ENCODE results near the gene RBM4.

DNA sequence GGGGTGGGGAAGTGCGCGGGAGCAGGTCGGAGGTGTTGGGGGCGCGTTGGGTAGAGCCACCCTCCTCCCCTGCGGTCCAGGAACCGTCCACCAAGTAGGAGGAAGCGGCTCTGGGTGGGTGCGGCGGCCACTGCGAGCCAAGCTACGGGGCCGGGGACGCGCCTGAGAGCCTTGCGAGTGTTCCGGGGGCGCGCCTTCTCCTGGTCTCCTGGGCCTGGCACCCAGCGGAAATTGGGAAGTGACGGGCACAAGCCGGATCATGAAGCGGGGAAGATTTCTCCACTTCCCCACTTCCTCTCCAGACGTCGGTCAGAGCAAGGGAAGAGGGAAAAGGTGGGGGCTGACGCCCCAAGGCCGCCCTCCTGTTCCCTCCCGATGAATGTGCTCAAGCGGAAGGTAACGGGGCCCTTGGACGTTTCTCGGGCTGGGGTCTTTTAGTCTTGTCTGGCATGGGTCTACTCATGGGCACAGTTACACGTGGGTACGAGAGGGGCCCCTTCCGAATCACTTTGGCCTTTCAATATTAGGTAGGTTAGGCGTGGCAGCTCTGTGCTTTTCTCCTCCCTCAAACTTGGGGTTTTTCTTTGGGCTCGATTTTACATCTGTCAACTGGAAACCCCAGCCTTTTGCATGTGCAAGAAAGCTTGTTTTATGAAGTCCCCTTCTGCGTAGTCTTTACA, 21.2 kb upstream of the RBM4 start:
- TF ChIP-seq, protein P1, sequence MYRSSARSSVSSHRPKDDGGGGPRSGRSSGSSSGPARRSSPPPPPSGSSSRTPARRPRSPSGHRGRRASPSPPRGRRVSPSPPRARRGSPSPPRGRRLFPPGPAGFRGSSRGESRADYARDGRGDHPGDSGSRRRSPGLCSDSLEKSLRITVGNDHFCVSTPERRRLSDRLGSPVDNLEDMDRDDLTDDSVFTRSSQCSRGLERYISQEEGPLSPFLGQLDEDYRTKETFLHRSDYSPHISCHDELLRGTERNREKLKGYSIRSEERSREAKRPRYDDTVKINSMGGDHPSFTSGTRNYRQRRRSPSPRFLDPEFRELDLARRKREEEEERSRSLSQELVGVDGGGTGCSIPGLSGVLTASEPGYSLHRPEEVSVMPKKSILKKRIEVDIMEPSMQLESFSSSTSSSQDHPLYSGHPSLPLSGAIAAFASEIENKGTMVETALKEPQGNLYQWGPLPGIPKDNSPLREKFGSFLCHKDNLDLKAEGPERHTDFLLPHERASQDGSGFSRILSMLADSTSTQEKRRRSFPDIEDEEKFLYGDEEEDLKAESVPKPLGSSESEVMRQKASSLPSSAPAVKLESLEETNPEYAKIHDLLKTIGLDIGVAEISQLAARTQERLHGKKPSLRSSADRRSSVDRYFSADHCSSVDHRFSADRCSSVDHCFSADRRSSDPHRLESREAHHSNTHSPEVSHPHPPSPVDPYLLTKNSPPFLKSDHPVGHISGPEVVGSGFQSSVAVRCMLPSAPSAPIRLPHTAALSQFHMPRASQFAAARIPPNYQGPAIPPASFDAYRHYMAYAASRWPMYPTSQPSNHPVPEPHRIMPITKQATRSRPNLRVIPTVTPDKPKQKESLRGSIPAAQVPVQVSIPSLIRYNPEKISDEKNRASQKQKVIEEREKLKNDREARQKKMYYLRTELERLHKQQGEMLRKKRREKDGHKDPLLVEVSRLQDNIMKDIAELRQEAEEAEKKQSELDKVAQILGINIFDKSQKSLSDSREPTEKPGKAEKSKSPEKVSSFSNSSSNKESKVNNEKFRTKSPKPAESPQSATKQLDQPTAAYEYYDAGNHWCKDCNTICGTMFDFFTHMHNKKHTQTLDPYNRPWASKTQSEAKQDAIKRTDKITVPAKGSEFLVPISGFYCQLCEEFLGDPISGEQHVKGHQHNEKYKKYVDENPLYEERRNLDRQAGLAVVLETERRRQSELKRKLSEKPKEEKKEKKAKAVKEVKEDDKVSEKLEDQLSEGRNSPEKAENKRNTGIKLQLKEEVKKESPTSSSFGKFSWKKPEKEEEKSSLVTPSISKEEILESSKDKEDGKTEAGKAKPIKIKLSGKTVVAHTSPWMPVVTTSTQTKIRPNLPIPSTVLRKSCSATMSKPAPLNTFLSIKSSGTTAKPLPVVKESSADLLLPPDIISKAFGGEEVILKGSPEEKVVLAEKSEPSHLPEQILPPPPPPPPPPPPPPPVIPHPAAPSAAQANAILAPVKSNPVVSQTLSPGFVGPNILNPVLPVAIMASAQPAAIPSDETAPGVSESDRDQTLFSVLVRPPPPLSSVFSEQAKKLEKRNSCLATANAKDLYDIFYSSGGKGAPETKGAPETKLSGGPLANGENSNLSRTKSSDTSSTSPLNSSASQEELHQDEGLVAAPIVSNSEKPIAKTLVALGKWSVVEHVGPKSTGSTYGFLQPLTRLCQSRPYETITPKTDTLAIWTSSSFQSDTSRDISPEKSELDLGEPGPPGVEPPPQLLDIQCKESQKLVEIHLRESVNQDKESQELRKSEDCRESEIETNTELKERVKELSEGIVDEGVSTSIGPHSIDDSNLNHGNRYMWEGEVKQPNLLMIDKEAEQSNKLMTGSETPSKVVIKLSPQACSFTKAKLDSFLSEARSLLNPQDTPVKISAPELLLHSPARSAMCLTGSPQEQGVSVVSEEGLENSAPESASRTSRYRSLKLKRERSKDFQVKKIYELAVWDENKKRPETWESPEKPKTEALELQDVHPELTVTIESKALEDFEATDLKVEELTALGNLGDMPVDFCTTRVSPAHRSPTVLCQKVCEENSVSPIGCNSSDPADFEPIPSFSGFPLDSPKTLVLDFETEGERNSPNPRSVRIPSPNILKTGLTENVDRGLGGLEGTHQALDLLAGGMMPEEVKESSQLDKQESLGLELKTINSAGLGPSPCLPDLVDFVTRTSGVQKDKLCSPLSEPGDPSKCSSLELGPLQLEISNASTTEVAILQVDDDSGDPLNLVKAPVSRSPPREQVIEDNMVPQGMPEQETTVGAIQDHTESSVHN (CRISPR knock-in tag; IDR thresholded peaks at IDR 0.05), result no peak
- TF ChIP-seq TAF1 (CRISPR knock-in tag; IDR thresholded peaks at IDR 0.05), result no peak
- TF ChIP-seq PRMT3 (CRISPR knock-in tag; IDR thresholded peaks at IDR 0.05; ENCODE audit: borderline replicate concordance, low read depth), result no peak
- TF ChIP-seq, protein P2, sequence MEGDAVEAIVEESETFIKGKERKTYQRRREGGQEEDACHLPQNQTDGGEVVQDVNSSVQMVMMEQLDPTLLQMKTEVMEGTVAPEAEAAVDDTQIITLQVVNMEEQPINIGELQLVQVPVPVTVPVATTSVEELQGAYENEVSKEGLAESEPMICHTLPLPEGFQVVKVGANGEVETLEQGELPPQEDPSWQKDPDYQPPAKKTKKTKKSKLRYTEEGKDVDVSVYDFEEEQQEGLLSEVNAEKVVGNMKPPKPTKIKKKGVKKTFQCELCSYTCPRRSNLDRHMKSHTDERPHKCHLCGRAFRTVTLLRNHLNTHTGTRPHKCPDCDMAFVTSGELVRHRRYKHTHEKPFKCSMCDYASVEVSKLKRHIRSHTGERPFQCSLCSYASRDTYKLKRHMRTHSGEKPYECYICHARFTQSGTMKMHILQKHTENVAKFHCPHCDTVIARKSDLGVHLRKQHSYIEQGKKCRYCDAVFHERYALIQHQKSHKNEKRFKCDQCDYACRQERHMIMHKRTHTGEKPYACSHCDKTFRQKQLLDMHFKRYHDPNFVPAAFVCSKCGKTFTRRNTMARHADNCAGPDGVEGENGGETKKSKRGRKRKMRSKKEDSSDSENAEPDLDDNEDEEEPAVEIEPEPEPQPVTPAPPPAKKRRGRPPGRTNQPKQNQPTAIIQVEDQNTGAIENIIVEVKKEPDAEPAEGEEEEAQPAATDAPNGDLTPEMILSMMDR (CRISPR knock-in tag; IDR thresholded peaks at IDR 0.05), result no peak
- TF ChIP-seq, protein P3, sequence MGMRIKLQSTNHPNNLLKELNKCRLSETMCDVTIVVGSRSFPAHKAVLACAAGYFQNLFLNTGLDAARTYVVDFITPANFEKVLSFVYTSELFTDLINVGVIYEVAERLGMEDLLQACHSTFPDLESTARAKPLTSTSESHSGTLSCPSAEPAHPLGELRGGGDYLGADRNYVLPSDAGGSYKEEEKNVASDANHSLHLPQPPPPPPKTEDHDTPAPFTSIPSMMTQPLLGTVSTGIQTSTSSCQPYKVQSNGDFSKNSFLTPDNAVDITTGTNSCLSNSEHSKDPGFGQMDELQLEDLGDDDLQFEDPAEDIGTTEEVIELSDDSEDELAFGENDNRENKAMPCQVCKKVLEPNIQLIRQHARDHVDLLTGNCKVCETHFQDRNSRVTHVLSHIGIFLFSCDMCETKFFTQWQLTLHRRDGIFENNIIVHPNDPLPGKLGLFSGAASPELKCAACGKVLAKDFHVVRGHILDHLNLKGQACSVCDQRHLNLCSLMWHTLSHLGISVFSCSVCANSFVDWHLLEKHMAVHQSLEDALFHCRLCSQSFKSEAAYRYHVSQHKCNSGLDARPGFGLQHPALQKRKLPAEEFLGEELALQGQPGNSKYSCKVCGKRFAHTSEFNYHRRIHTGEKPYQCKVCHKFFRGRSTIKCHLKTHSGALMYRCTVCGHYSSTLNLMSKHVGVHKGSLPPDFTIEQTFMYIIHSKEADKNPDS (CRISPR knock-in tag; IDR thresholded peaks at IDR 0.05), result no peak
- no peak for TF ChIP-seq RFX5 (IDR thresholded peaks at IDR 0.05; ENCODE audit: low read depth, low read length)
- TF ChIP-seq, protein P4, sequence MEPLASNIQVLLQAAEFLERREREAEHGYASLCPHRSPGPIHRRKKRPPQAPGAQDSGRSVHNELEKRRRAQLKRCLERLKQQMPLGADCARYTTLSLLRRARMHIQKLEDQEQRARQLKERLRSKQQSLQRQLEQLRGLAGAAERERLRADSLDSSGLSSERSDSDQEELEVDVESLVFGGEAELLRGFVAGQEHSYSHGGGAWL (CRISPR knock-in tag; IDR thresholded peaks at IDR 0.05), result no peak
- no peak for TF ChIP-seq NR2C2 (CRISPR knock-in tag; IDR thresholded peaks at IDR 0.05; ENCODE audit: borderline replicate concordance)
- TF ChIP-seq ZBTB8A (CRISPR knock-in tag; IDR thresholded peaks at IDR 0.05; ENCODE audit: borderline replicate concordance, low read depth), result no peak

Measured in HepG2 (cell line).